ENCODE data around the gene SLC37A3.
A peak's percentile ranks its signal among the peaks of the same experiment; 100 is the strongest.
"Not testable (repeated sequence)": the region's sequence is repeated elsewhere in the genome, so short reads cannot be mapped to it uniquely, and the experiment has no call there.

Gene SLC37A3

GRCh38 chr7:140314573-140315480, 83.5 kb downstream of the SLC37A3 start:
- DNase-seq (ENCODE audit: low read depth): no peak

DNA sequence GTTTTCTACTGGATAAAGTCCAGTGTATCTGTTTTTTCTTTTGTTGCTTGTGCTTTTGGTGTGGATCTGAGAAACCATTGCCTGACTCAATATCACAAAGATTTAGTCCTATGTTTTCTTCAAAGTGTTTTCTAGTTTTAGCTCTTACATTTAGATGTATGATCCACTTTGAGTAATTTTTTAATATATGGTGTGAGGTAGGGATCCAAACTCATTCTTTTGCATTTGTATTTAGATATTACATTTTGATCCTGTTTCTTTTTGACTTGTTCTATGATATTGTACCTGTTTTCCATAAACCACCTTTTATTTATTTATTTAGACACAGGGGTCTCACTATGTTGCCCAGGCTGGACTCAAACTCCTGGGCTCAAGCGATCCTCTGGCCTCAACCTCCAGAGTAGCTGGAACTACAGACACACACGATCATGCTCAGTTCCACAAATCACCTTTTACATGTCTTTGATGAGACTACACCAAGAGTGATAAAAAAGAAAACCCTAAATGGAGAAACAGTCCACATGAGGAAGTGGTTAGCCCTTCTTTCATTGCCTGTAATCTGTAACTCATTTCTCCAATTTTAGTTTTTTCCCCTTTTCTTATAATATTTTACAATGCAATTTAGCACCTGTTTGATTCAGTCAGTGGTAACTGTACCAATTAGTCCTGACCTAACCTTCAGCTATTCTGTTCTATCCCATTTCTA, 86.0 kb downstream of the SLC37A3 start:
- DNase-seq (ENCODE audit: low read depth): no peak

DNA sequence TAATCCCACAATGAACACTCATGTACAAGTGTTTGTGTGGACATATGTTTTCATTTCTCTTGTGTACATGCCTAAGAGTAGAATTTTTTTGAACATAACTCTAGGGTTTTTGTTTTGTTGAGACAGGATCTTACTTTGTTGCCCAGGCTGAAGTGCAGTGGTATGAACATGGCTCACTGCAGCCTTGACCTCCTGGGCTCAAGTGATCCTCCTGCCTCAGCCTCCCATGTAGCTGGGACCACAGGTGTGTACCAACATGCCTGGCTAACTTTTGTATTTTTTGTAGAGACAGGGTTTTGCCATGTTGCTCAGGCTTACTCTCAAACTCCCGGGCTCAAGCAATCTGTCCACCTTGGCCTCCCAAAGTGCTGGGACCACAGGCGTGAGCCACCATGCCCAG, 87.2 kb downstream of the SLC37A3 start:
- DNase-seq (ENCODE audit: low read depth): not testable (repeated sequence)

DNA sequence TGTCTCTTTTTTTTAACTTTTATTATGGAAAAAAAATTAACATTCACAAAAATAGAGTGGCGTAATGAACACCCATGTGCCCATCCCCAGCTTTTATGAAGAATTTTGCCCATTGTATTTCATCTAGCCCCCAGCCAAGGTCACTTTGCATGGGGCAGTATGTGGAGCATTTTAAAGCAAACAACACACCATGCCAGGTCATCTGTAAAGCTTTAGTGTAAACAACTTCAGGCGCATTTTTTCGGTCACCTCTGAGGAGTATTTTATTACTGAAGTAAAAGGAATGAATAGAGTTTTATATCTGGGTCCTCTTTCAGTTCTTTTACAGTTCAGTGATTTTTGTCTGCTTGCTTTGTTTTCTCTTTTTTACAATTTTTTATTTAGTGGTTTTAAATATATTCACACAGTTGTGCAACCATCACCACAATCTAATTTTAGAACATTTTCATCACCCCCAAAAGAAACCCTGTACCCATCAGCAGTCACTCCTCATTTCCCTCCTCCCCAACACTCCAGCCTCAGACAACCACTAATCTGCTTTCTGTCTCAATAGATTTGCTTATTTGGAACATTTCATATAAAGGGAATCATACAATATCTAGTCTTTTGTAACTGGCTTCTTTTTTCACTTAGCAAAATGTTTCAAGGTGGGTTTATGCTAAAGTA, 87.9 kb downstream of the SLC37A3 start:
- DNase-seq (ENCODE audit: low read depth): no peak

- no peak for DNase-seq (ENCODE audit: low read depth)
These were observed 90.3 kb downstream of the SLC37A3 start for GRCh38 chr7:140308060-140308459.

DNA sequence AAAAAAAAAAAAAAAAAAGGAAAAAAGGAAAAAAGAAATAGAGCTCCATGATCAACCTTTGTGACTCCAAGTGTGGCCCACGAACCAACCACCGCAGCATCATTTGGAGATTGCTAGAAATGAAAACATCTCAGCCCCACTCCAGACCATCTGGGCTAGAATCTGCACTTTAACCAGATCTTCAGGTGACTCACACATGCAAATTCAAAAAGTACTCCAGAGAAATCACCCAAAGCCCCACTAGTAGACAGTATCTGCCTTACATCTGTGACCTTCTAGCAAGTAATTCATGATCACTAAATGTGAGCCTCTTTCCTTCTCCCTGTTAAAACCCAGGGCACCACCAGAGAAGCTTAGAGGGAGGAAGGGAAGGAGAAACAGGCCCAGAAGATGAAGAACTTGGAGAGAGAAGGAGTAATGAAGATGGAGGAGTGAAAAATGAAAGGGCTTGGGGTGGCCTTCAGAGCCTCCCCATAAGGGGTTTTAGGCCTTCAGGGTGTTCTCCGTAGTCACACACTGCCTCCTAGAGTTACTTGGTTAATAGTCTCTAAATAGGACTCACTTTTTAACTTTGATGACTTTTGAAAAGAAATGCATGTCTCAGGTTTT, 94.0 kb downstream of the SLC37A3 start:
- DNase-seq (ENCODE audit: low read depth): peak; percentile 3

DNA sequence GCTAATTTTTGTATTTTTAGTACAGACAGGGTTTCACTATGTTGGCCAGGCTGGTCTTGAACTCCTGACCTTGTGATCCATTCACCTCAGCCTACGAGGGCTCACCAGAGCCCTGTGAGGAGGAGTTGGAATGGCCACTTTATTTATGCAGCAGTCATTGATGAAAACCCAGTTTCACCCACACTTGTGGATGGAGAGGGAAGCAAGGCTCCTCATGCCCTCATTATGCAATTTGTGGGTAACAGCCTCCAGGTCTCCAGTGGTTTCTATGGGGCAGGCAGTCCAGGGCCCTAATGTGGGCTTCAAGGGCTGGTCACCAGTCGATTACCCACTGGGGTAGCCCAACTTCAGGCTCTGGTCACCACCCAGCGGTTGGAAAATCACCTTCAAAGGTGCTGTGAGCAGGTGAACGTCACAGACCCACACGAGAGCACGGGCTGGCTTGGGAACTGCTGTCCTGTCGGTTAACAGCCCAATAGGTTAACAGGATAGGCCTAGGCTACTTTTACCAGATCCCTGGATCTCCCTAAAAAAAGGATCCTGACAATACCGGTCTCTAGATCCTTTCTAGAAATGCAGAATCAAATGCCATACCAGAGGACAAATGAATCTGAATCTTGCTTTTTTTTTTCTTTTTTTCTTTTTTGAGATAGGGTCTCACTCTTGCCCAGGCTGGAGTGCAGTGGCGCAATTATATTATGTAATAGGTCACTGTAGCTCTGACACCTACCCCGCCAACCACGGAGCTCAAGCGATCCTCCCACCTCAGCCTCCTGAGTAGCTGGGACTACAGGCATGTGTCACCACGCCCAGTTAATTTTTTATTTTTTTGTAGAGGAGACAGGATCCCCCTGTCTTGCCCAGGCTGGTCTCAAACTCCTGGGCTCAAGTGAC, 97.8 kb downstream of the SLC37A3 start:
- no peak for DNase-seq (ENCODE audit: low read depth)

GRCh38 chr7:140298213-140298612, 100.1 kb downstream of the SLC37A3 start:
- no peak for DNase-seq (ENCODE audit: low read depth)

GRCh38 chr7:140297192-140297591, 101.1 kb downstream of the SLC37A3 start:
- no peak for DNase-seq (ENCODE audit: low read depth)

DNA sequence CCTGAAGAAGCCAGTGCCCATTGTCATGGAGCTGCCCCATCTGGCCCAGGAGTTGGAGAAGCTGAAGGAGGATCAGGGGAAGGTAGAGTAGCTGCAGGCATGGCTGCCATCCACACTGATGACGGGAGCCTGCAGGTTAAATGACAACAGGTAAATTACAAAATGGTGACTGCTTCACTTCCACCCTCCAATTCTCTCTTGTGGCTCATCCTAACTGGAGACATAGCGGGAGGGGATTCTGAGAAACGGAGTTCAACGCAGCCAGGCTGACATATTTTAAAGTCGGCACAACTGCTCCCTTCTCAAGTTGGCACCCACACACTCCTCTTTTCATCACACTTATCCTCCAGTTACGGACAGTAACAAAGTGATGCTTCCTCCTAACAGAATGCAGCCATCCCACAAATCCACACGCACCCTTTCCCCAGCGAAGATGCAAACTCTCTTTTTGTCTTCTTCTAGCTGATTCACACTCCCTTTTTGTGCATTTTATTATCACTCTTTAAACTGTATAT, 103.0 kb downstream of the SLC37A3 start:
- DNase-seq (ENCODE audit: low read depth): no peak

DNA sequence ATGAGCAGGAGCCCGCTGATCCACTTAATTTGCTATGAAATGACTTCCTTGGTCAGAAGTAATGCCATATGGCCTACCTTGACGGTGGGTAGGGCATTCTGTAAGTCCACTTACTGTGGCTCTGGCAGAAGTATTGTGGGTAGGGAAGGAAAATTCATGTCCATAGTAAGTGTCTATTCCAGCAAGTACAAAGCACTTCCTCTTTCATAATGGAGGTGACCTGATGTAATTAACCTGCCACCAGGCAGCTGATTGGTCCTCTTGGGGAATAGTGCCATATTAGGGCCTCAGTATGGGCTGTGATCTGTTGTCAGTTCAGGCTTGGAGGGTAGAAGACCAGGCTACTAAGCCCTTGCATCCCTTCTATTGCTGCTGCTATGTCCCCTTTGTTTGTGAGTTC, 103.9 kb downstream of the SLC37A3 start:
- DNase-seq (ENCODE audit: low read depth): no peak

GRCh38 chr7:140292438-140292837, 105.9 kb downstream of the SLC37A3 start:
- no peak for DNase-seq (ENCODE audit: low read depth)

- no peak for DNase-seq (ENCODE audit: low read depth)
These were observed 108.5 kb downstream of the SLC37A3 start for GRCh38 chr7:140289804-140290203.

GRCh38 chr7:140287988-140288387, 110.3 kb downstream of the SLC37A3 start:
- no peak for DNase-seq (ENCODE audit: low read depth)

GRCh38 chr7:140285938-140286337, 112.4 kb downstream of the SLC37A3 start:
- no peak for DNase-seq (ENCODE audit: low read depth)

- DNase-seq (ENCODE audit: low read depth): no peak
These were observed 114.3 kb downstream of the SLC37A3 start for GRCh38 chr7:140284062-140284461.
